Esophagus muscularis mucosa (tissue), 4 donors: ENCODE data around the gene CCDC40.

Experiments
- EP300 ChIP-seq: sonication (generic); formaldehyde crosslinking; IDR thresholded peaks from one replicate; pipeline ENCODE4 v1.6.1; 2017; ENCODE audit warnings: antibody characterized with exemption
- POLR2A ChIP-seq: fragments of 450-650 bp; IDR thresholded peaks from one replicate; pipeline ENCODE4 v1.6.1; 2017; ENCODE audit warnings: antibody characterized with exemption, moderate library complexity, mild to moderate bottlenecking, low read depth
- TF ChIP-seq, protein P1 (sequence below), 3 experiments: fragments of 200-600 bp in 2 of 3; fragments of 450-650 bp in 1 of 3; sonication (generic) in 2 of 3; IDR thresholded peaks; one replicate each; pipeline ENCODE4 v1.5.1; 2017 to 2019; ENCODE audit warnings: antibody characterized with exemption in 3 of 3, mild to moderate bottlenecking in 2 of 3, moderate library complexity in 1 of 3

DNA sequence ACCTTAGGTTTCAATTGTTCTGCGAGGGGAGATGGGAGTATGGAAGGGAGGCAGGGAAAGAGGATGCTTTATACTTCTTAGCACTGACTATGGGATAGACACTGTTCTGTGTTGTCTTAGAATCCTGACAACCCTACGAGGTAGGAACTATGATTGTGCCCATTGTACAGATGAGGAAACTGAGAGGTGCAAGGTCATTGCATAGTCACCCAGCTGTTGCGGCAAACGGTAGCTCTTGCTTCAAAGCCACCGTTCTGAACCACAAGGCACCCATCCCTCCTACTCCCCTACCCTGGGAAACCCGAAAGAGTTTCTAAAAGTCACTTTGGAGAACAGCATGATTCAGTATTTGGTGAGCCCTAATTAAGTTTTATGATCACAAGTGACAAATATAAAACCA is 7.5 kb downstream of the CCDC40 start:
- TF ChIP-seq, protein P1, sequence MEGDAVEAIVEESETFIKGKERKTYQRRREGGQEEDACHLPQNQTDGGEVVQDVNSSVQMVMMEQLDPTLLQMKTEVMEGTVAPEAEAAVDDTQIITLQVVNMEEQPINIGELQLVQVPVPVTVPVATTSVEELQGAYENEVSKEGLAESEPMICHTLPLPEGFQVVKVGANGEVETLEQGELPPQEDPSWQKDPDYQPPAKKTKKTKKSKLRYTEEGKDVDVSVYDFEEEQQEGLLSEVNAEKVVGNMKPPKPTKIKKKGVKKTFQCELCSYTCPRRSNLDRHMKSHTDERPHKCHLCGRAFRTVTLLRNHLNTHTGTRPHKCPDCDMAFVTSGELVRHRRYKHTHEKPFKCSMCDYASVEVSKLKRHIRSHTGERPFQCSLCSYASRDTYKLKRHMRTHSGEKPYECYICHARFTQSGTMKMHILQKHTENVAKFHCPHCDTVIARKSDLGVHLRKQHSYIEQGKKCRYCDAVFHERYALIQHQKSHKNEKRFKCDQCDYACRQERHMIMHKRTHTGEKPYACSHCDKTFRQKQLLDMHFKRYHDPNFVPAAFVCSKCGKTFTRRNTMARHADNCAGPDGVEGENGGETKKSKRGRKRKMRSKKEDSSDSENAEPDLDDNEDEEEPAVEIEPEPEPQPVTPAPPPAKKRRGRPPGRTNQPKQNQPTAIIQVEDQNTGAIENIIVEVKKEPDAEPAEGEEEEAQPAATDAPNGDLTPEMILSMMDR (IDR thresholded peaks at IDR 0.05): no peak
- TF ChIP-seq EP300 (no peak), POLR2A (no peak)
